IMR-90 (cell line): ENCODE data around the gene TBX1.

Source experiments
- CTCF ChIP-seq: conservative IDR thresholded peaks from 2 replicates; pipeline ENCODE4 v1.5.1; 2012; ENCODE audit warnings: mild to moderate bottlenecking, low read depth, low read length, improper control_type of control experiment
- RCOR1 ChIP-seq: IDR thresholded peaks from 2 replicates; pipeline ENCODE4 v1.6.1; 2012; ENCODE audit warnings: mild to moderate bottlenecking, low read length, improper control_type of control experiment; ENCODE audit not compliant: insufficient replicate concordance

- TF ChIP-seq RCOR1 = no peak
- no peak for TF ChIP-seq CTCF
Observed at GRCh38 chr22:19722178-19722981, 38.2 kb upstream of the TBX1 start.
